B cell (primary cell): ENCODE results near the gene KISS1R. TPM values are rescaled to one million over a fixed set of nuclear protein-coding genes. Genes with fewer than 3 reads are reported as not detected.
A peak's percentile ranks its signal among the peaks of the same experiment; 100 is the strongest.

Source experiments
- ATAC-seq: fragments of 200-7000 bp; cut with Tn5 transposase; one replicate; pipeline ENCODE4 v1.10.0; 2021; ENCODE audit warnings: low read depth, mild to moderate bottlenecking, moderate number of reproducible peaks, moderate library complexity
- CTCF ChIA-PET: fragments of 350-600 bp; sonication (Branson Sonifier 250); formaldehyde crosslinking; loops from one replicate; lab custom pipeline; 2021; ENCODE audit warnings: antibody characterized with exemption, inconsistent platforms; lab: Charles Lee
- POLR2A ChIA-PET: fragments of 350-600 bp; sonication (Branson Sonifier 250); formaldehyde crosslinking; loops from one replicate; lab custom pipeline; 2021; ENCODE audit warnings: antibody characterized with exemption; lab: Charles Lee
- DNase-seq: peaks from one replicate; pipeline ENCODE4 v3.0.0; 2013
- H2AFZ ChIP-seq: 2 replicates; pipeline ENCODE4 v1.6.1; 2012; ENCODE audit warnings: mild to moderate bottlenecking, low read depth, low read length; ENCODE audit not compliant: insufficient read depth, poor library complexity, severe bottlenecking
- H3K27ac ChIP-seq, 2 donors: 1 replicate in 1 of 2; 2 replicates in 1 of 2; pipeline ENCODE4 v1.5.1; 2012 to 2013; ENCODE audit warnings: low read length in 2 of 2, mild to moderate bottlenecking in 2 of 2, moderate library complexity in 1 of 2
- H3K27me3 ChIP-seq, 4 experiments: fragments of 200-600 bp in 1 of 4; sonication (generic) in 1 of 4; replicated peaks in 1 of 4; 1 replicate in 2 of 4; 2 replicates in 2 of 4; pipeline versions ENCODE4 v1.6.1 to v1.7.0; 2013 to 2016; ENCODE audit warnings: low read length in 3 of 4, mild to moderate bottlenecking in 2 of 4, mixed read lengths in 1 of 4, moderate library complexity in 1 of 4; ENCODE audit not compliant: insufficient read depth in 4 of 4, control insufficient read depth in 3 of 4; ENCODE audit errors: control extremely low read depth in 1 of 4
- H3K36me3 ChIP-seq, 2 experiments: replicated peaks in 1 of 2; 1 replicate in 1 of 2; 2 replicates in 1 of 2; pipeline versions ENCODE4 v1.6.1 to v1.7.1; 2013; ENCODE audit warnings: low read length in 1 of 2; ENCODE audit not compliant: insufficient read depth in 2 of 2, control insufficient read depth in 1 of 2; ENCODE audit errors: control extremely low read depth in 1 of 2, extremely low read depth in 1 of 2
- H3K4me1 ChIP-seq, 2 donors: fragments of 200-600 bp in 1 of 2; sonication (generic) in 1 of 2; 1 replicate in 1 of 2; 2 replicates in 1 of 2; pipeline versions ENCODE4 v1.5.1 to v1.6.1; 2013 to 2017; ENCODE audit warnings: low read length in 2 of 2; ENCODE audit not compliant: control insufficient read depth in 2 of 2, insufficient read depth in 2 of 2
- H3K4me2 ChIP-seq: replicated peaks from 2 replicates; pipeline ENCODE3; 2012; ENCODE audit warnings: mild to moderate bottlenecking, low read depth, low read length; ENCODE audit not compliant: poor library complexity, severe bottlenecking
- H3K4me3 ChIP-seq, 5 experiments: fragments of 200-600 bp in 1 of 5; sonication (generic) in 1 of 5; 1 replicate in 3 of 5; 2 replicates in 2 of 5; pipeline versions ENCODE4 v1.5.1 to v1.7.0; 2011 to 2016; ENCODE audit warnings: low read length in 4 of 5, mild to moderate bottlenecking in 4 of 5, low read depth in 2 of 5, control low read depth in 1 of 5, moderate library complexity in 1 of 5; ENCODE audit not compliant: insufficient read depth in 1 of 5; ENCODE audit errors: control extremely low read depth in 1 of 5, extremely low read depth in 1 of 5
- H3K79me2 ChIP-seq: fragments of 200-600 bp; sonication (generic); one replicate; pipeline ENCODE4 v1.6.0; 2016; ENCODE audit warnings: low read length; ENCODE audit not compliant: control insufficient read depth, insufficient read depth
- H3K9ac ChIP-seq: fragments of 200-600 bp; sonication (generic); 2 replicates; pipeline ENCODE4 v1.6.1; 2017; ENCODE audit warnings: mild to moderate bottlenecking, low read length, moderate library complexity
- H3K9me3 ChIP-seq, 3 donors: one replicate each; pipeline versions ENCODE4 v1.6.1 to v1.7.1; 2013; ENCODE audit warnings: low read length in 2 of 3; ENCODE audit not compliant: control insufficient read depth in 2 of 3, insufficient read depth in 1 of 3; ENCODE audit errors: control extremely low read depth in 1 of 3
- H4K20me1 ChIP-seq: 2 replicates; pipeline ENCODE4 v1.6.0; 2012; ENCODE audit warnings: mild to moderate bottlenecking, low read length; ENCODE audit not compliant: insufficient read depth, control insufficient read depth, poor library complexity, severe bottlenecking
- H3K27ac Mint-ChIP-seq: one replicate; pipeline ENCODE4 v1.8.0; 2021; ENCODE audit warnings: mixed read lengths
- H3K27me3 Mint-ChIP-seq: one replicate; pipeline ENCODE4 v1.8.0; 2021; ENCODE audit warnings: mixed read lengths
- H3K4me1 Mint-ChIP-seq: one replicate; pipeline ENCODE4 v1.8.0; 2021; ENCODE audit warnings: mixed read lengths
- H3K4me3 Mint-ChIP-seq: one replicate; pipeline ENCODE4 v1.8.0; 2021; ENCODE audit warnings: mixed read lengths
- H3K9me3 Mint-ChIP-seq: one replicate; pipeline ENCODE4 v1.8.0; 2022; ENCODE audit warnings: mixed read lengths; ENCODE audit not compliant: insufficient read depth
- EZH2 ChIP-seq: IDR thresholded peaks from 2 replicates; pipeline ENCODE4 v1.6.1; 2012; ENCODE audit warnings: borderline replicate concordance, low read depth, mild to moderate bottlenecking, moderate library complexity, low read length; ENCODE audit not compliant: insufficient read depth, poor library complexity, severe bottlenecking
- WGBS: methylation state at CpG from one replicate; pipeline ENCODE4 v1.1.5; 2013; ENCODE audit warnings: missing lambda C conversion rate; ENCODE audit not compliant: insufficient coverage; 5-methylcytosine and 5-hydroxymethylcytosine counted together
- intact Hi-C: fragments of 100-400 bp; cut with micrococcal nuclease; formaldehyde crosslinking; loops from one replicate; pipeline ENCODE4 v1.10.0; 2022
- polyA plus RNA-seq: library from polyadenylated mRNA; depleted of rRNA; stranded (reverse); fragments of >200 nt; gene quantifications from 2 replicates; pipeline ENCODE4 v1.2.3, GENCODE V29; 2012
- total RNA-seq, 2 donors: library from RNA; stranded (reverse); fragments of 120-200 nt in 1 of 2; gene quantifications; 1 replicate in 1 of 2; 2 replicates in 1 of 2; pipeline versions ENCODE4 v1.2.3 to v1.2.4, GENCODE V29; 2013 to 2022

KISS1R gene
- total and polyA plus RNA-seq, 2 donors (not counting 1 experiment from before 2014, with no cell fraction given): 0.79 to 1.3 TPM

DNA sequence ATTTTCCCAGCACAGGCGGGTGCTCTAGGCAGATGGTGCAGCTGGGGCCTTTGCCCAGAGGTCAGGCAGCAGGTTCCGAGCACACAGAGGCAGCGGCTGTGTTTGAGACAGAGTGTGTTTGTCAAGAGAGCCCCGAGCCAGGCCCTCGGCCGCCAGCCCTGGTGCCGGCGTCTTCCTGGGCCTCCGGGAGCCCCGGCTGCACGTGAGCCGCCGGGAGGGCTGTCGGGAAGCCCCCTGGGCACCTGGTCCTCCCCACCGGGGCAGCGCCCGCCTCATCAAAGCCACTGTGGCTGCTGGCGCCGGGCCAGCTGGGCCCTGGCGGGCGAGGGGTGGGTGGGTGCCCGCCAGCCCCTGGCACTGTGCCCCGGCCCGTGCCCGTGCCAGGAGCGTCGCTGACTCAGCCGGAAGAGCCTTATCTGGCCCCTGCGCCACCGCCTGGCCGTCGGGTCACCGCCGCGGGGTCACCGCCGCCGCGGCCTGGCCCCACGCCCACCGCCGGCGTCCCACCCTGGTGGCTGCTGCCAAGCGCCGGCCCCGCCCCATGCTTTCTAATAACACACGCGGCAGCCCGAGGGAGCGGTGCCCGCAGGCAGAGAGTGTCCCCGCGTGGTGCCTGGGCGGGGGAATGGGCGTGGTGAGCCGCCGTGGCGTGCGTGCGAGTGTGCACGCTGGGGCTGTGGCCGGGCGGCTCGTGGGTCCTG is 23.6 kb downstream of the KISS1R start:
- H3K27me3 Mint-ChIP-seq: no peaks in the 10 kb centered on the region
- intact Hi-C loops: loop anchor here (1.0 kb wide), 1 partner anchor 15 kb away; no protein-coding TSS in a partner anchor

DNA sequence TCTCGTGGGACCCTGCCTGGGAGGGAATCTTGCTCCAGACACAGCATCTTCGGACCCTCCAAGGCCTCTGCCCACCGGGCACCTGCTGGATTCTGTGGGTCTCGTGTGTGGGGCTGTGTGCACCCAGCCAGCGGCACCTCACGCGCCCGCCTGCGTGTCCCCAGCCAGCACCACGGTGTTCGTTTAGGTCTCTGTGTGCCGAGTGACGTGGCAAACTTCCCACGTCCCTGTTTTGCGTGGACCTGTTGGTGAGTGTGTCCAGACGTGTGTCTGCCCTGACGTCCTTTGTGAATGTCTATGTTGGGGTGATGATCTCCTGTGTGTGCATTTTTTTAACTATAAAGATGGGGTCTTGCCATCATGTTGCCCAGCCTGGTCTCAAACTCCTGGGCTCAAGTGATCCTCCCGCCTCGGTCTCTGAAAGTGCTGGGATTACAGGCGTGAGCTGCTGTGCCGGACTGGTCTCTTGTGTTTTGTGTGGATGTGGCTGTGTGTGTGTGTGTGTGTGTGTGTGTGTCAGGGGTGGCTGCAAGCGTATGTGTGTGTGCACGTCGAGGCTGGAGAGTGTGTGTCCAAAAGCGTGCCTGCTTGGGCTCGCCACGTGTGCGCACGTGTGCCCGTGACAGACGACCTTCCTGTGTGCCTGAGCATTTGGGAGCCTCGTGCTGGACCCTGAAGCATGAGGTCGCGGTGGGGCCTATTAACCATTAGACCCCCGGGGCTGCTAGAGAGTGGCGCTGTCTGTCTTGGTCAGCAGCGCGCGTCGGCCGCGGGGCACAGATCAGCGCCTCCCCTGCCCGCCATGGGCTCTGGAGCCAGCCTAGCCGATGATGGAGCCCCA is 24.4 kb downstream of the KISS1R start:
- POLR2A ChIA-PET: interaction anchor here (0.7 kb wide), 1 partner anchor 9 kb away, joined by 4 read pairs; no protein-coding TSS in a partner anchor
- TF ChIP-seq EZH2: no peak
- intact Hi-C loops: loop anchor here (1.0 kb wide), 1 partner anchor 16 kb away; no protein-coding TSS in a partner anchor
- H3K9me3 Mint-ChIP-seq: peaks cover 2% of the 10 kb centered on the region
- H3K27ac Mint-ChIP-seq: peak overlapping the region; percentile 81
- peaks cover 19 to 36% of the 10 kb centered on the region in 2 donors for H3K4me1 ChIP-seq
- peak overlapping the region; percentile 96 for H3K4me2 ChIP-seq
- peak overlapping the region in 4 of 5 experiments; percentile 23 to 60 (median 48) for H3K4me3 ChIP-seq
- H3K9ac ChIP-seq: peak overlapping the region; percentile 66
- DNase-seq: no peak
- peaks cover 42% of the 10 kb centered on the region for H3K79me2 ChIP-seq
- CTCF ChIA-PET: no interaction called here
- H3K36me3 ChIP-seq: peaks cover 2 to 3% of the 10 kb centered on the region in 2 experiments
- H3K9me3 ChIP-seq: peaks cover 0 to 22% (median 3%) of the 10 kb centered on the region in 3 donors
- H3K27me3 Mint-ChIP-seq: no peaks in the 10 kb centered on the region
- ATAC-seq: no peak
- H3K4me1 Mint-ChIP-seq: peaks cover 39% of the 10 kb centered on the region
- peak overlapping the region; percentile 86 for H3K4me3 Mint-ChIP-seq
- peak overlapping the region in 1 of 2 donors; percentile 77 for H3K27ac ChIP-seq
- peaks cover 25% of the 10 kb centered on the region for H4K20me1 ChIP-seq
- 82% methylated on average over 45 of the region's 45 CpGs for WGBS
- peak overlapping the region; percentile 72 for H2AFZ ChIP-seq
- H3K27me3 ChIP-seq: no peaks in the 10 kb centered on the region

More for the DNA sequence above, 23.6 kb downstream of the KISS1R start:
- peak overlapping the region; percentile 86 for H3K4me3 Mint-ChIP-seq
- peaks cover 2 to 3% of the 10 kb centered on the region in 2 experiments for H3K36me3 ChIP-seq
- H3K9me3 Mint-ChIP-seq: peaks cover 2% of the 10 kb centered on the region
- H3K4me2 ChIP-seq: peak overlapping the region; percentile 96
- H3K9ac ChIP-seq: peak overlapping the region; percentile 66
- peak overlapping the region in 4 of 5 experiments; percentile 23 to 60 (median 48) for H3K4me3 ChIP-seq
- H3K4me1 Mint-ChIP-seq: peaks cover 39% of the 10 kb centered on the region
- POLR2A ChIA-PET: interaction anchor here (0.7 to 1.0 kb wide), 3 partner anchors 8 to 17 kb away, joined by 3 to 4 read pairs (median 3); no protein-coding TSS in a partner anchor
- peak overlapping the region; percentile 72 for H2AFZ ChIP-seq
- DNase-seq (peak; percentile 84), ATAC-seq (peak; percentile 69)
- peak overlapping the region; percentile 3 to 77 for H3K27ac ChIP-seq
- H3K27ac Mint-ChIP-seq: peak overlapping the region; percentile 81
- no peak for TF ChIP-seq EZH2
- peaks cover 42% of the 10 kb centered on the region for H3K79me2 ChIP-seq
- H3K9me3 ChIP-seq: peaks cover 0 to 22% (median 3%) of the 10 kb centered on the region in 3 donors
- CTCF ChIA-PET: interaction anchor here (3.1 kb wide), 1 partner anchor 17 kb away, joined by 16 read pairs; no protein-coding TSS in a partner anchor
- no peaks in the 10 kb centered on the region for H3K27me3 ChIP-seq
- H3K4me1 ChIP-seq: peaks cover 19 to 36% of the 10 kb centered on the region in 2 donors
- 1% methylated on average over 64 of the region's 64 CpGs for WGBS
- peaks cover 25% of the 10 kb centered on the region for H4K20me1 ChIP-seq
